ENCODE results near the gene UBA1. TPM values are rescaled to one million over a fixed set of nuclear protein-coding genes. Genes with fewer than 3 reads are reported as not detected.

Gene UBA1
- total and polyA plus RNA-seq, 10 of the 15 experiments (the other 5 are each of a cell fraction or from before 2014, with no cell fraction given): 60.4 to 314 (median 216) TPM

- TF ChIP-seq CUX1 (IDR thresholded peaks at IDR 0.05; ENCODE audit: insufficient replicate concordance, low read depth, low read length) (no peak), WRNIP1 (IDR thresholded peaks at IDR 0.05; ENCODE audit: borderline replicate concordance, low read depth, low read length) (no peak), CHD1 (IDR thresholded peaks at IDR 0.05; ENCODE audit: low read depth, low read length) (no peak), SUPT20H (IDR thresholded peaks at IDR 0.05; ENCODE audit: borderline replicate concordance, control insufficient read depth, low read depth, low read length) (no peak), POLR2A (IDR thresholded peaks at IDR 0.05; ENCODE audit: low read depth, low read length) (no peak), E2F8 (IDR thresholded peaks at IDR 0.05; ENCODE audit: low read depth, partially characterized antibody) (no peak), HCFC1 (IDR thresholded peaks at IDR 0.05; ENCODE audit: low read length) (no peak)
These were observed 29.2 kb downstream of the UBA1 start (continued) for GRCh38 chrX:47222751-47223350.

All from GM12878 (cell line).